NCI-H774 (cell line): ENCODE results near the gene TMEM270.
"Not testable (repeated sequence)": the region's sequence is repeated elsewhere in the genome, so short reads cannot be mapped to it uniquely, and the experiment has no call there.

ENCODE experiments used
- DNase-seq: peaks from one replicate; lab custom pipeline; 2025; lab: John Stamatoyannopoulos, UW

Gene TMEM270

DNA sequence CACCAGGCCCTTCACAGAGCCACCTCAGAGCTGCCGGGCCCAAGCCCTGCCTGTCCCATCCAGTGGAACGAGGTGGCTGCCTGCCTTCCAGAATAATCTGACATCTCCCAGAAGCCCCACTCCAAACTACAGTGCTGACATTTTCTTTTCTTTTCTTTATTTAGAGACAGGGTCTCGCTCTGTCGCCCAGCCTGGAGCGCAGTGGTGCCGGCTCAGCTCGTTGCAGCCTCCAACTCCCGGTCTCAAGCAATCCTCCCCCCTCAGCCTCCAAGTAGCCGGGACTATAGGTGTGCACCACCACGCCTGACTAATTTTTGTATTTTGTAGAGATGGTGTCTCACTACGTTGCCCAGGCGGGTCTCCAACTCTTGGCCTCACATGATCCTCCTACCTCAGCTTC is 346 bp downstream of the TMEM270 start:
- no peak for DNase-seq

DNA sequence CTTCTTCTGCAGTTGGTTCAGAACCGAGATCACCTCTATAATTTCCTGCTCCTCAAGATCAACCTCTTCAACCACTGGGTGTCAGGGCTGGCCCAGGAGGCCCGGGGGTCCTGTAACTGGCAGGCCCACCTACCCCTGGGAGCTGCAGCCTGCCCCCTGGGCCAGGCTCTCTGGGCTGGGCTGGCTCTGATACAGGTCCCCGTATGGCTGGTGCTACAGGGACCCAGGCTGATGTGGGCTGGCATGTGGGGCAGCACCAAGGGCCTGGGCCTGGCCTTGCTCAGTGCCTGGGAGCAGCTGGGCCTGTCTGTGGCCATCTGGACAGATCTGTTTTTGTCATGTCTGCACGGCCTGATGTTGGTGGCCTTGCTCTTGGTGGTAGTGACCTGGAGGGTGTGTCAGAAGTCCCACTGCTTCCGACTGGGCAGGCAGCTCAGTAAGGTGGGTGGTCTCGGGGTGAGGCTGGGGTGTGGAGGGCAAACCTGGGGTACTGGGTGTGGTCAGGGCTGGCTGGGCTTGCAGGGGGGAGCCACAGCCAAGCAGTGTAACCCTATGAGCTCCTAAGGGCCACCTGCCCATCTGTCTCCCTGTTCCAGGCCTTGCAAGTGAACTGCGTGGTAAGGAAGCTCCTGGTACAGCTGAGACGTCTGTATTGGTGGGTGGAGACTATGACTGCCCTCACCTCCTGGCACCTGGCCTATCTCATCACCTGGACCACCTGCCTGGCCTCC is 4.2 kb downstream of the TMEM270 start:
- no peak for DNase-seq

DNA sequence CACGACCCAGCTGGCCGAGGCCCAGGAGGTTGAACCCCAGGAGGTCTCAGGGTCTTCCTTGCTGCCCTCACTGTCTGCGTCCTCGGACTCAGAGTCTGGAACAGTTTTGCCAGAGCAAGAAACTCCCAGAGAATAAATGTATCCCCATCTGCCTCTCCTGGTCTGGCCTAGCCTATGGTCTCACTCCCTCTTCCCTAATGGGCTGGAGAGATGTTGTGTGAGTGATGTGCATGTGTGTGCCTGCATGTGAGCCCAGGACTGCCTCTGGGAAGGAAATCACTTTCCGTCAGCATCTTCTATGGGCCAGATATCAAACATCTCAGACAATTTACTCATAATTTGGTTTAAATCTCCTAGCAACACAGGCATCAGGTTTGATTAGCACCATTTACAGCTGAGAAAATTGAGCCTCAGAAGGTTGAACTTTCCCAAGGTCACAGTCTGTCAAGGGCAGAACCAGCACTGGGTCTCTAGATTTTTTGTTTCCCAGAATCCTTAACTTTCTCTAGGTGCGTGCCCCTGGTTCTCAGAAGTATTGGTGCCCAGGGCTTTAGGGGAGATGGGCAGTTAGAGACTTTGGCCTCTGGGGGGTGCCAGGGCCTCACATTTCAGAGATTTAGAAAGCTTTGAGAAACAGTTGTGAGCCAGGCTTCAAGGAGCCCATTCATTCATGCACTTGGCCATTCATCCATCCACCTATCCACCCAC is 4.9 kb downstream of the TMEM270 start:
- no peak for DNase-seq

DNA sequence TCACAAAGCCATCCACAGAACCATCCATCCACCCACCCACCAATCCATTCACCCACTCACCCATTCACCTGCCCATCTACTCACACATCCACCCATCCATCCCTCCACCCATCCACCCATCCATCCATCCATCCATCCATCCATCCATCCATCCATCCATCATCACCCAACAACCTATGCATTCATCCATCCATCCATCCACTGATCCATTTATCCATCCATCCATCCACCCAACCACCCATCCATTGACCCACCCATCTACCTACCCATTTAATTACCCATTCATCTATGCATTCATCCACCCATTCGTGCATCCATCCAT is 5.4 kb downstream of the TMEM270 start:
- DNase-seq = no peak

DNA sequence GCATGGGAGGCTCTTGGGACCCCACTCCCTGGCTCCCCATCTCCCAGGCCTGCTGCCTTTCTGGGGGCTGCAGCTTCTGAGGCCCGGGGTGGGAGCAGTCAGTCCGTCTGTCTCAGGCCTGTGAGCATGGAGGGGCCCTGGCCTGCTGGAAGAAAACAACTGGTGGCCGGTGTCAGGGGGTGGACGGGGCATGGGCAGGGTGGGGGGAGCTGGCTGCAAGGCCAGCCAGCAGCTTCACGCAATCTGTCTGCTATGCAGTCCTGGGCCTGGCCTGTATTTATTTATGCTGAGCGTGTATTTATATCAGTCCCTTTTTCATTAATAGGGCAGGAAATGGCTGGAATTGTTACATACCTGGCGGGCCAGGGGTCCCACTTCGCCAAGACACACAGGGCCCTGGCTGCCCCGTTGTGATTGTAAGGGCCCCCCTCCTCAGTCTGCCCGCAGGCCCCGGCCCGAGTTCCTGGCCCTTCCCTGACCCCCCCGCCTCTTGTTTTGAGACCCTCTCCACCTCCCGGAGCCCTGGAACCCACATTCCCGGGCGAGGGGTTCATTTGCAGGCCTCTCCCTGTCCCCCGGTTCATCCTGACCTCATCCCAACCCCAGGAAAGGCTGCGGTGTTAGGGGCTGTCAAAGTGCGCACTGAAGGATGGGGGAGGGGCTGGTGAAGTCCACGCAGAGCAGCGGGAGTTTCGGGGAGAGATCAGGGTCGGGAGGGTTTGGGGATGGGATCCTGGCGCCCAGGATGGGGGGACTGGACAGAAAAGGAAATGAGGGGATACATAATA is 8.2 kb downstream of the TMEM270 start:
- DNase-seq = no peak

DNA sequence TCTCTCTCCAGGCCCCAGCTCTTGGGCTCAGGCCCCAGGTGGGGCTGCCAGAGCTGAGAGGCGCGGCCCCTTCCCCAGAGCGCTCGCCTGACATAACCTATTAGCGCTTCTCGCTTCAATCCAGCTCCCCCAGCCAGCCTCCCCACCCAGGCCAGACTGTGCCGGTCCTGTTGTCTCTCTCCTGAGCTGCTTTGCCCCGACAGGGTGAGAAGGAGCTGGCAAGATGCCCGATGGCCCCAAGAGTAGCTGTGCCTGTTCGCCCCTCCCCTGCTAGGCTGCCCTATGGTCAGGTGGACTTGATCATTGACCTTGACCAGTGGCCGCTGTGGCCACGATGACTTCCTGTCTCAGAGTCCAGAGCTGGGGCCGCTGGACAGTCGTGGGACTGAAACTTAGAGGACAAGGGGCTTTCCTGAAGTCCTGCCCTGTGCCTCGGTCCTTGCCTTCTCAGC is 9.1 kb downstream of the TMEM270 start:
- DNase-seq = no peak

DNA sequence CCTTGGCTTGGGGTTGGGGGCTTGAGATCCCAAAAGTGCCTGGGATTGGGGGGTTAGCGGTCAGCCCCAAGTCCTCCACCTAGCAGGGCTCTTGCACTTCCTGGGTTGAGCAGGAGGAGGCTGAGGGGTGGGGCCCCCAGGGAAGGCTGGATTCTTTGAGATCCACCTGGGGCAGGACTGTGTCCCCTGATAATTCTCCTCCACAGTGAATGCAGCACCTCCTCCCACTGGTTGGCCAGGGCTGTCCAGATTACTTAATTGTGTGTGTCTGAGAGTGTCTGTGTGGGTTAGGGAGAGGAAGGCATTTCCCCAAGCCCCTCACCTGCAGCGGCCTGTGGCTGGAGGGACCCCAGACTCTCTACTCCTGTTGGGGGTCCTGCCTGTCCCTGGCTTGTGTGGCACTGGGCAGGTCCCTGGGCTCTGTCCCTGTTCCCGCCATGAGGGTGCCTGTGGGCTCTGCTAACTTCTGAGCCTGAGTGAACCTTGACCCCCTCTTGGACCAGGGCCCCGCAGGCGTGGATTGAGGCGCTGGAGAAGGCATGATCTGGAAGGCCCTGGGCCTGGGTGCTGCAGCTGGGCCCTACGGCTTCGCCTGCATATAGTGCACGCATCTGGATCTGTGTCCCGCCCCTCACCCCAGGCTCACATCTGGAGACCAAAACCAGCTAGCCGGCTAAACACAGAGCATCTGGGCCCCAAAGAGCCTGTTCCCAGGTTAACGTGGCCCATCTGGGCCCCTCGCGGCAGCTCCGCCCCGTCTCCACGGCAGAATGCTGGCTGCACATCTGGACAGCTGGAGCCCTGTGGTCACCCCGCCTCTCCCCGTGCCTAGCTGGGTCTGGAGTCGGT is 10.4 kb downstream of the TMEM270 start:
- no peak for DNase-seq

DNA sequence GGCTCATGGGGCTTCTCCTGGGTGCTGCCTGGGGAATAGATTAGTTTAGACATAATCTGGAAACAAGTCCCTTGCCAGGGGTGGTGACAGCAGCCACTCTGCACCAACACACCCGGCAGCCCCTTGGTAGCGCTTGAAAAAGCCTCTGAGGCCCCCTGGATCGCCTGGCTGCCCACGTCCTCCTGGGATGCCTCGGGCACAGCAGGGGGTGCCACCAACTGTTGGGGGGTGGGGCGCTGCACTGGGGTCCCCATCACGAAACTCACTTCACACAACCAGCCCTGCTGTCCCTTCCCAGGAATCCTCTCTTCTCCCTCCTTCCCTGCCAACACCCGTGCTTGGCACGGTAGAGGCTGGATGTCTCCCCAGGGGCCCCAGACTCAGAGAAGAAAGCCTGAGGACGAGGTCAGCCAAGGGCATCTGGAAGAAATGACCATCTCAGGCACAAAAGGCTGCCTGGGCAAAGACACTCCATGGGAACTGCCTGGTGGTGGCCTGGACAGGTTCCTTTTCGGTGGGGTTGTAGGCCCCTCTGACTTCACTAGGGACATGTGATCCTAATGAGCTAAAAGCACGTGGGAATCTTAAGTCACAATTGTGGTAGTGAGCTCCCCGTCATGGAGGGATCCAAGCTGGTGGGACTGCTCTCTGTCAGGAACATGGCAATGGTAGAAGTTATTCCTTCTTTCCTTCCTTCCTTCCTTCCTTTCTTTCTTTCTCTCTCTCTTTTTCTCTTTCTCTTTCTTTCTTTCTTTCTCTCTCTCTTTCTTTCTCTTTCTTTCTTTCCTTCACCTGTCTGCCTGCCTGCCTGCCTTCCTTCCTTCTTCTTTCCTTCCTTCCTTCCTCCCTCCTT is 11.3 kb downstream of the TMEM270 start:
- DNase-seq = no peak

DNA sequence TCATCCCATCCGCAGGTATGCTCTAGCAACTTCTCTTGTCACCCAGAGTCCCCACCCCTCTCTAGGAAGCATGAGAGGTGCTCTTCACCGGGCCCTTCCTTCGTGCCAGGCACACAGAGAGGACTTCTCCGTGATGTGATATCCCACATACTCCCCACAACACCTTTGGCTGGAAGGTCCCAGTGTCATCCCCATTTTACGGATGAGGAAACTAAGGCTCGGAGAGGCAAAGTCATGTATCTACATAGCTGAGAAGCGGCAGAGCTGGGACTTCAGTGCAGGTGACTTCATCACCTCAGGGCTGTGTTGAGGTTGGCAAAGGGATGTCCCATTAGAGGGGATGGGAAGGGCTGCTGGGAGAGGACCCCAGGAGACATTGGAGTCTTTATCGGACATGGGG is 15.4 kb downstream of the TMEM270 start:
- no peak for DNase-seq

DNA sequence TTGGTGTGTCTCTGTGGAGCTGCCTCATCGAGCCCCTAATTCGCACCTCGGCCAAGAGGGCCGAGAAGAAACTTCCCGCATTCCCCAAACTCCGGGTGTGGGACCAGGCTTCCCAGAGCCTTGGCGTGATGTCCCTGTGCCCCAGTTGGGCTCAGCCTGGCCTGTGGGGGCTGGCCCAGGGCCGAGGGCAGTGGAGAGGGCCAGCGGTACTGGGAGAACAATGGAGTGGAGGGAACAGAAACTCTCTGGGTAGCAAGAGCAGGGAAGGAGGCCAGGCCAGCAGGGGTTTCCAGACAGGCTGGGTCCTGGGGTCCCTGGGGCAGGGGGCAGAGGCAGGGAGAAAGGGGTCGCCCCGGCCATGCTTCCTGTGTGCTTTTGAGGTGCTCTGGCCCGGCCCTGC is 16.0 kb downstream of the TMEM270 start:
- DNase-seq = no peak

DNA sequence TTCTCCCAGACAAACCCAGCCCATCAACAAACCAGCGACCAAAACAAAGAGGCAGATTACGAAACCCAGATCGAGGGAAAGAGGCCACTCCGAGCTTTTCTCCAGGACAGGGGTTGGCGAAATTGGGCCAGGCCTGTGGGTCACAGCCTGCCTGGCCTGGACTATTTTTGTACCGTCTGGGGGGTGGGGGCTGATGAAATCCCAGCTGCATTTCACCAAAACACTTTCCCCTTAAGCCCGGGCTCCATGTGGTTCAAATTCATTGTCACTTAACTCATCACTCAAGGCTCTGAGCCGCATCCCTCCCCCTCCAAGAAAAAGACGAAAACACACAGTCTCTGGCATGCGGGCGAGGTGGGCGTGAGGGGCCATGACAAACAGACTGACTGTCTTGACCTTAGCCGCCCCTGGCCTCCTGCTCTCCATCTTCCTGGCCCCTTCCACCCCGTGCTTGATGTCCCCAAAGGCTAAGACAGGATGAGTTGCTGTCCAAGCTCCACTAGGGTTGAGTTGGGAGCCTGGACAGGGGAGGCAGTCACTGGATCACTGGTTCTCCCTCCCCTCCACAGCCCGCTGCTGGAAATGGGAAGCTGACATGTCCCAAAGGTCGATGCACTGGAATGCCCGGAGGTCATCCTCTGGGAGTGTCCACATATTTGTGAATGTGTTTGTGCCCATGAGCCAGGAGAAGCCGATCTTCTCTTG is 19.2 kb downstream of the TMEM270 start:
- no peak for DNase-seq

DNA sequence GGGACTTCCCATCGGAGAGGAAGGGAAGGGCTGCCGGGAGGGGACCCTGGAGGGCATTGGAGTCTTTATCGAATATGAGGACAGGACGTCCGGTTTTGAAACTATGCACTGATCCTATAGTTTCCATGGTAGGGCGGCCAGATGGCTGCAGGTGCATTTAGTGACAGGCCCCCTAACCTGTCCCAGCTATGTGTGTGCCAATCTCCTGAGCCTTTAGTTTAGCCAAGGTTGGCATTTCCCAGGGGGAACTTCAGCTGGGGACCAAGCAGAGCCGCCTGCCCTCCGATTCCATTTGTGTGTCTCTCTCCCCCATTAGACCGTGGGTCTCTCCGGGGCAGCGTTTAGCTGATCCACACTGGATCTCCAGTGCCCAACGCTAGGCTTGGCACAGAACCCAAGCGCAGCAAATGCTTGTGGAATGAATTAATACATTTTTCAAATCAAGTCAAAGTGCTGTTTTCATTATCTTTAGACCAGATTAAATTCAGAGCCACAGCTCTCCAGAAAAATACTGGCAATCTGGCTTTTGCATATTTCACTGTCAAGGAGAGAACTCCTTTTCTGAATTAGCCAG is 19.9 kb downstream of the TMEM270 start:
- no peak for DNase-seq

DNA sequence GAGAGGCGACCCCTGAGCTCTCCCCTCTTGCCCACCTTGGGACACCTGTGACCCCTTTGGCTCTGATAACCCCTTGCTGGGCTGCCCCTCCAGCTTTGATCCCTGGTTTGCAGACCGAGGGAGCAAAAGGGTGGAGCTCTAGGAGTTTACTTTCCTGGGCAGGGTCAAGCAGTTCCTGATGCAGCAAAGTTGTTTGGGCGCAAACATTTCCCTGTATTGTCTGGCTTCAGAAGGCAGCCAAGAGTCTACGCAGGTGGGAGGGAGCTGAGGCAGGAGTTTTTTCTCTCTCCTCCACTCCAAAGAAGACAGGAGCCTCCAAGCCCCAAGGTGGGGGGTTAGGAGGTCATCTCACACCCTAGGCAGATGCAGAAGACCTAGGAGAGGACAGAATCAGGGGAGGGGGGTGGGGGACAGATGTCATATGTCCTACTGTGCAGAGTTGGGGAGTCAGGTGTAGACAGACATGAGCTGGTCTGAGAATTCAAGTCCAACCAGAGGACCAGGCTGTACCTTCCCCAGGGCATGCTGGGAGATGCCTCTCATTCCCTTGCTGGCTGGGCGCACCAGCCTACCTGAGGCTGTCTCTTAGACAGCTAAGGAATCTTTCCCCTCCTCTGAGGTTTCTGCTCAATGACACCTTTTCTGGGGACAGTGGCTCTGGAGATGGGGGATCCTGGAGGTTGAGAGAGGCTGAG is 20.5 kb downstream of the TMEM270 start:
- DNase-seq = no peak

DNA sequence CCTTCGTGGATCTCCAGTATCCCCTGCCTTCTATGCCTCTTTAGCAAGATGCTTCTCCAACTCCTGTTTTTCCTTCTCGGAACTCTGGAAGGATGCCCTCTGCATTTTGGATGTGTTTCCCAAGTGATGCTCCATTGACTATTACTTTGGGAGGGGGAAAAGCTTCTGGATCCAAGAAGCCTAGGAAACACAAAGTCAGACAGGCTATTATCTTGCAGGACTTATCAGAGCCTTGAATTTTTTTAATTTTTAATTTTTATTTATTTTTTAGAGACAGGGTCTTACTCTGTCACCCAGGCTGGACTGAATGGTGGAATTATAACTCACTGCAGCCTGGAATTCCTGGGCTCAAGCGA is 21.1 kb downstream of the TMEM270 start:
- no peak for DNase-seq

DNA sequence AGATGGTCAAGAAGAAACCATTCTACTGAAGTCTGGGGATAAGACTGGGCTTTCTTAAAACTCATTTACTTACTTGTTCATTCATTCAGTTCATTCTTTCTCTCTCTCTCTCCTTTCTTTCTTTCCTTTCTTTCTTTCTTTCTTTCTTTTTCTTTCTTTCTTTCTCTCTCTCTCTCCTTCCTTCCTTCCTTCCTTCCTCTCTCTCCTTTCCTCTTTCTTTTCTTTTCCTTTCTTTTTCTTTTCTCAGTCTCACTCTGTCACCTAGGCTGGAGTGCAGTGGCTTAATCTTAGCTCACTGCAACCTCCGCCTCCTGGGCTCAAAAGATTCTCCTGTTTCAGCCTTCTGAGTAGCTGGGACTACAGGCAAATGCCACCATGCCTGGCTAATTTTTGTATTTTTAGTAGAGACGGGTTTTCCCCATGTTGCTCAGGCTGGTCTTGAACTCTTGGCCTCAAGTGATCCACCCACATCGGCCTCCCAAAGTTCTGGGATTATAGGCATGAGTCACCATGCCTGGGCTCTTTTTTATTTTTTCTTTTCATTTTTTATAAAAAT is 24.0 kb downstream of the TMEM270 start:
- DNase-seq = not testable (repeated sequence)

DNA sequence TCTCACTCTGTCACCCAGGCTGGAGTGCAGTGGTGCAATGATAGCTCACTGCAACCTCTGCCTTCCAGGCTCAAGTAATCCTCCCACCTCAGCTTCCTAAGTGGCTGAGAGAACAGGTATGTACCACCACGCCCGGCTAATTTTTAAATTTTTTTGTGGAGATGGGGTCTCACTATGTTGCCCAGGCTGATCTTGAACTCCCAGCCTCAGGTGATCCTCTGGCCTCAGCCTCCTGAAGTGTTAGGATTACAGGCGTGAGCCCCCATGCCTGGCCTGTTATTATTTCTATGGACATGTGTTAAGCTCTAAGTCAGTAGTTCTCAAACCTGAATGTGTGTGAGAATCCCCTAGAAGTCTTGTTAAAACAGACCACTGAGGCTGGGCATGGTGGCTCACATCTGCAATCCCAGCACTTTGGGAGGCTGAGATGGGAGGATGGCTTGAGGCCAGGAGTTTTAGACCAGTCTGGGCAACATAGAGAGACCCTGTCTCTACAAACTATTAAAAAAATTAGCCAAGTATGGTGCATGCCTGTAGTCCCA is 24.5 kb downstream of the TMEM270 start:
- no peak for DNase-seq

DNA sequence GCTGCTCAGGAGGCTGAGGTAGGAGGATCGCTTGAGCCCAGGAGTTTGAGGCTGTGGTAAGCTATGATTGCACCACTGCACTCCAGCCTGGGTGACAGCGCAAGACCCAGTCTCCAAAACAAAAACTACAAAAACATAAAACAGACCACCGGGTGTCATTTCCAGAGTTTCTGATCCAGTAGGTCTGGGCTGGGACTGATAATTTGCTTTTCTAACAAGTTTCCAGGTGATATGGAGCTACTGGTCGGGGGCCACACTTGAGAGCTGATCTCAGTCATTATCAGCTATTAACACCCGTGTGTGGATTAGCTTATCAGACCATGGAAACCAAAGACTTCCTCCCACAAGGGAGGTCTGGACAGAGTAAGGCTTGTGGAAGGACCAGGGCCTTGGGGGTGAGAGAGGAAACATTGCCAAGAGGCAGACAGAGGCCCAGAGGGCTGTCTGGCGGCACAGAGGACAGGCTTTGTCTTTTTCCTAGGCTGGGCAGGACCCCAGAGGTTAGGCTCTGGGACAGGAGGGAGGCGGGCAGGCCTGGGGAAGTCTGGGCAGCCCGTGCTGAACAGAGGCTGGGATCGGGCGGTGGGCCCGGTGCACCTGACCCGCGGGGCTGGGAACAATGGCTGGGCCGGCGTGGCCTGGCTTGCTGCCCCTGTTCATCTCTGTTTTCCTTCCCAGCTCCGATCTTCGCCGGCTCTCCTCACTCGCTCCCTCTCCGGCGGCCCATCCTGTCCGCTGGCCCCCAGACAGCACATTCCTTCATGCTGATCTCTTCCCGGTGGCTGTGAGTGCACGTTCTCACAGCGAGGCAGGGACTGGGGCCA is 25.2 kb downstream of the TMEM270 start:
- no peak for DNase-seq

DNA sequence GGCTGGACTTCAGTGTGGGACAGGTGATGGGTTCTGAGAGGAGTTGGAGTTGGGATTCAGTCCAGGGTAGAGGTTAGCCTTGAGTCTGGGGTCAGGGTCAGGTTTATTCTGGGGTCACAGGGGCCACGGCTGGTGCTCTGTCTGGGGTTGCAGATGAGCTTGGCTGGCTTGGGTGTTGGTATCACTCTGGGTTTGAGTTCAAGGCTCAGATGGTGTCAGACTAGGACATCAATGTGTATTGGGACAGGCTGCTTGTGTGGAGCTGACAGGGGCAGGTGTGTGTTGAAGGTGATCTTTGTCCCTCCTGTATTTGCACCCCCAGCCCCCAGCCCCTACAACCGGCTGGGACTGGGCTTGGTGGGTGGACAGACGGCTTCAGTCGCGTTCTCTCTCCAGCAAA is 26.8 kb downstream of the TMEM270 start:
- DNase-seq = no peak
